ENCODE data around the gene ZNF862.
A peak's percentile ranks its signal among the peaks of the same experiment; 100 is the strongest.

Gene ZNF862

GRCh38 chr7:149846436-149847046 lies 8.4 kb downstream of the ZNF862 start:
- no peak for DNase-seq

GRCh38 chr7:149849174-149849573 lies 11.0 kb downstream of the ZNF862 start:
- no peak for DNase-seq

- DNase-seq: no peak
Measured at GRCh38 chr7:149850007-149850594, 11.9 kb downstream of the ZNF862 start.

GRCh38 chr7:149850716-149851115 lies 12.5 kb downstream of the ZNF862 start:
- DNase-seq: no peak

- no peak for DNase-seq
Measured at GRCh38 chr7:149851449-149851848, 13.3 kb downstream of the ZNF862 start.

GRCh38 chr7:149853157-149853556 lies 15.0 kb downstream of the ZNF862 start:
- no peak for DNase-seq

GRCh38 chr7:149854611-149855360 lies 16.6 kb downstream of the ZNF862 start:
- peak in 1 of 2 experiments; percentile 28 for DNase-seq

GRCh38 chr7:149855361-149856305 lies 17.5 kb downstream of the ZNF862 start:
- peak; percentile 48 to 68 for DNase-seq

- no peak for DNase-seq
Measured at GRCh38 chr7:149856583-149856982, 18.4 kb downstream of the ZNF862 start.

GRCh38 chr7:149859369-149859768 lies 21.2 kb downstream of the ZNF862 start:
- no peak for DNase-seq

- no peak for DNase-seq
Measured at GRCh38 chr7:149859876-149860275, 21.7 kb downstream of the ZNF862 start.

GRCh38 chr7:149860821-149861727 lies 22.9 kb downstream of the ZNF862 start:
- DNase-seq: no peak

GRCh38 chr7:149861728-149862045 lies 23.5 kb downstream of the ZNF862 start:
- DNase-seq: no peak

- DNase-seq: no peak
Measured at GRCh38 chr7:149862156-149862555, 24.0 kb downstream of the ZNF862 start.

GRCh38 chr7:149863500-149863899 lies 25.3 kb downstream of the ZNF862 start:
- no peak for DNase-seq

GRCh38 chr7:149864023-149864422 lies 25.8 kb downstream of the ZNF862 start:
- DNase-seq: no peak

GRCh38 chr7:149864751-149865150 lies 26.6 kb downstream of the ZNF862 start:
- DNase-seq: no peak

- peak; percentile 91 to 93 for DNase-seq
Measured at GRCh38 chr7:149865437-149865836, 27.3 kb downstream of the ZNF862 start.

GRCh38 chr7:149866139-149866778 lies 28.1 kb downstream of the ZNF862 start:
- no peak for DNase-seq

- DNase-seq: peak; percentile 75 to 82
Measured at GRCh38 chr7:149866779-149867447, 28.7 kb downstream of the ZNF862 start.
